HG02943 (cell line): ENCODE results near the gene PEX10.

Experiments used
- ATAC-seq: cut with Tn5 transposase; IDR thresholded peaks from one replicate; pipeline ENCODE4 v1.9.1; 2021; ENCODE audit warnings: mild to moderate bottlenecking, low read depth, moderate library complexity; ENCODE audit not compliant: unreplicated experiment

PEX10 gene

DNA sequence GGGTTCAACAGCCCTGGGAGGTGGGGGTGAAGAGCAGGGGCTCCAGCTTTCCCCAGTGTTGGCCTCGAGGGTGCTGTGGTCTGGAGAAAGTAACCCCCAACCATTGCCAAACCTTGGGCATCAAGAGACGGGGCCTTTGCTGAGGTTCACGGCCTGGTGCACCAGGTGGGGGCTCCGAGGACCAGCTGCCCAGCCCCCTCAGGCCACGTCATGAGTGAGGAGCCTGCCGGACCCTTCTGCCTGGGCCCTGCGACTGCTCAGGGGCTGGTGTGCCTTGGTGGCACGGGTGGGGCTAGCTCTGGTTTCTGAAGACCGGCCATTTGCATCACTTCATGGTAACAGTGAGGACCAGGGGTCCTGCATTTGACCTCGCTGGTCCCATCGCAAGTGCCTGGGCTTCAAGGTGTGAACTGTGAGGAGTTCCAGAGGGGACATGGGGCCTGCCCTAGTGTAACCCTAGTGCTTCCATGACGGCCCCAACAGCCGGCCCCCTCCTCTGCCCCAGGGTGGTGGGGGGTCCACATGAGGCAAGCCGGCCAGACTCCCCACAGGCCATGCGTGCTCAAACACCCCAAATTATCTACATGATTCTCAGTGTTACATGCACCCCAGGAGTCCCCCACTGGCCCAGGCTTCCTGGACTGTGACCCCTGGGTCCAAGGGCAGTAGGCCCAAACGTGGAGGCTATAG is 34.5 kb downstream of the PEX10 start:
- no peak for ATAC-seq

DNA sequence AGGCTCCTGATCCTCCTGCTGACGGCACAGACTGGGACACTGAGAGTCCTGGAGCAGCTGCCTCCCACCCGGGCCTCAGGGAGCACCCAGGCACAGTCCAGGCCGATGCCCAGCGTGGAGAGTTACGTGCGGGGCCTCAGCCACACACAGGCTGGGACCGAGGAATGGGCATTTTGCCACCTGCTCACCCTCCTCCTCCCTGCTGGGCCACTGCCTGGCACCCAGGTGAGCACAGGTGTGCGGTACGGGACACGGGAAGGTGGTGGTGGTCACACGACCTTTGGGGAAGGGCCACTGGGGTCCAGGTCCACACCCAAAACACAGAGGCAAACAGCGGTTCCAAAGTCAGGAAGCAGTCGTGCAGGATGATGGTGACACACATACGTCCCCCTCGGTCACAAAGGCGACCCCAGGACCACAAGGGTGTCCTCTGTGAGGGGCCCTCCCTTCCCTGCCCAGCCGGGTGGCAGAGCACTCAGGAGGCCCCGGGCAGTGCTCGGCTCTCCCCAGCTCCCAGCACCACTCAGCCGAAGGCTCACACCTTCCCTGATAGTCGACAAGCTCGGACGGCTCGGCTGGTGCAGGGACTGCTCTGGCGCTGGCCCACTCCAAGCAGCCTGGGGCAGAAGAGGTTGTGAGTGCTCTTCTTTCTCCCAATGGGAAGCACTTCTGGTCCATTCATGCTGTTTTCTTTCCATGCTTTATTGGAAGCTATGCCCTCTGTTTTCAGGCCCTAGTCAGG is 35.3 kb downstream of the PEX10 start:
- no peak for ATAC-seq

DNA sequence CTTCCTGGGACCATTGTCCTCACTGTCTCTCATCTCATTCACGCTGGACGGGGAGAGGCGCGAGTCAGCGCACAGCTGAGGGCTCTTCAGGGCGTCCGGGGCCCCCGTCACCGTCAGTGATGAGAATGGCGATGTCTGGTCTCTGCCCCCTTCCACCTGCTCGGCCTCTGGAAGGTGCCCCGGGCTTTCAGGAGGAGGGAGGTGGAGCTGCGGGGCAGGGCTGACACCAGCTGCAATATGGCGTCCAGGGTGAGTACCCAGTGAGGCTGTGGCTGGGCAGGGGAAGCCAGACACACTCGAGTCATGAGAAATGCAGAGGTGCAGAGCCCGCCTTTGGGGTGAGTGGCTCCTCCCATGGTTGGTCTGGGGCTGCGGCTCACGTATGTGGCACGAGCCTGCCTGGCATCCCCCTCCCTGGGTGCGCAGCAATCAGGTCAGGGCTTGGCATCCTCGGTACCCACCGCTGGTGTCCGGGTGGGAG is 36.1 kb downstream of the PEX10 start:
- ATAC-seq = no peak

DNA sequence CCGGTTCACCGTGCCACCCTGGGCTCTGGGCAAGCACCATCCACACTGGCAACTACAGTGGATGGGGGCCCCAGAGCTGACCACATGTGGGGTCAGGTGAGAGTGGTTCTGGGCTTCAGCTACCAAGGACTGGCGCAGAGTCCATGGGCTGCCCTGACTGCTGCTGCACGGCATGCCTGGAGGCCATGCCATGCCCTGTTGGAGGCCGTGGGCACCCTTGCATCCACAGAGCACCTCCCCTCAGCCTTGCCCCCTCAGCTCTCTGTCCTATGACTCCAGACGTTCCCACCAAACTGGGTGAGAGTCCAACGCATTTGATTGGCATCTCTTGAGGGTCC is 36.5 kb downstream of the PEX10 start:
- ATAC-seq = no peak

DNA sequence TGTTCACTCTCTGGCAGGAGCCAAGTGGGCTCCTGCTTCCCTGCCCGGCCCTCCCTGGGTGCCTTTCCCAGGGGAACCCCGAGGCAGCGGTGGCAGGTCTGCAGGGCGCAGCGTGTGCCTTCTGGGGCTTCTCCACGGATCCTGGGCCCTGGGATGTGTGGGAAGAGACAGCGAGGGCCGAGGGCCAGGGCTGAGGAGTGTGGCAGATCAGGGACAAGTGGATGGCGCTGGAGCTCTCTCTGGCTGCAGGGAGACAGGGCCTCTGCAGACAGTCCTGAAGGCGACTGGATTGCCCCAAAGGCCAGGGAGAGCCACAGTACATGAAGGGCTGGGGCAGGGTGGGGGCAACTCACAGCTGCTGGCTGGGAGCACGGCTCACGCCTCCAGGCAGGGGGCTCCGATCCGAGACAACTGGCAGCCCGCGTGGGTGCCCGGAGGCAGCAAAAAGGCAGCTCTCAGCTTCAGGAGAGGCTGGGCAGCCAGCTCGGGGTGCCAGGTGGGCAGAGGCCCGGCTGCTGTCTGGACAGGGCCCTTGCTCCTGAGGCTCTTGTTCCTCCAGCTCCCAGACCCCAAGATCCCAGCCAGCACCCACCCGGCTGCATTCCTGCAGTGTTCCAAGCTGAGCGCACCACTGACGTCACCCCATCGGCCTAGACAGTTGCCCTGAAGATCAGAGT is 37.0 kb downstream of the PEX10 start:
- no peak for ATAC-seq

DNA sequence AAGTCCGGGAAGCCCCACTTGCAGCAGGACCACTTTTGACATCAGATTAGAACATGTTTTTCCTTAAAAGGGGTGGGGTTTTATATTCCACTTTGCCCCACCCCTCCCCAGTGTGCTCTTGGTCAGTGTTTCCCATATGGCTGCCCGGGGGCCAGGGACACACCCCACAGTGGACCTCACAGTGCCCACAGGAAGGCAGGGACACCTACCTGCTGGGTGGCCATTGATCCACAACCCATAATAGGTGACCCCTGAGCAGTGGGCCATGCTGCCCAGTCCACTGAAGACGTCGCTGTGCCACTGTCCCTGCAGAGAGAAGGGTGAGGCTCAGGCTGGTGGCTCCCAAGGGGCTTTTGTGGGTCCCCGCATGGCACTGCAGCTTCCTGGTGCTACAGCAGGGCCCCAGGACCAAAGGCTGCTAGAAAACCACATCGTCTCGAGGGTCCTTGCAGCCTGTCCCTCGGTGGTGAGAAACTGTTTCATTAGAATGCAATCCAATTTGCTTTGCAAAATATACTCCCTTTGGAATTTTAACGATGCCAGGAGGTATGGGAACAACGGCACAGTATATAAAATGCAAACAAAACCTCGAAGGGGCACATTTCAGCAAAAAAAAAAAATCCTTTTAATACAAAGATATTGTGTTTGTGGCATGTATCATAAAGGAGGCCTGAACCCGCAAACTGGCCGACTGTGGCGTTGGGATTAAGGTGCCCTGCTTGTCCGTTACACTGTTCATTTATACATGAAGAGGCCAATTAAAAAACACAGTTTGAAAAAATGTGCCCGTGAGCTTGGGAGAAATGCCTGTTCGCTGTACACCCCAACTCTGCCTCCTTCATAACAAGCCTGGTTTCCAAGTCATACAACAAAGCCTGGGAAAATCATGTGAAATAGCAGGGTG is 37.9 kb downstream of the PEX10 start:
- ATAC-seq = no peak

DNA sequence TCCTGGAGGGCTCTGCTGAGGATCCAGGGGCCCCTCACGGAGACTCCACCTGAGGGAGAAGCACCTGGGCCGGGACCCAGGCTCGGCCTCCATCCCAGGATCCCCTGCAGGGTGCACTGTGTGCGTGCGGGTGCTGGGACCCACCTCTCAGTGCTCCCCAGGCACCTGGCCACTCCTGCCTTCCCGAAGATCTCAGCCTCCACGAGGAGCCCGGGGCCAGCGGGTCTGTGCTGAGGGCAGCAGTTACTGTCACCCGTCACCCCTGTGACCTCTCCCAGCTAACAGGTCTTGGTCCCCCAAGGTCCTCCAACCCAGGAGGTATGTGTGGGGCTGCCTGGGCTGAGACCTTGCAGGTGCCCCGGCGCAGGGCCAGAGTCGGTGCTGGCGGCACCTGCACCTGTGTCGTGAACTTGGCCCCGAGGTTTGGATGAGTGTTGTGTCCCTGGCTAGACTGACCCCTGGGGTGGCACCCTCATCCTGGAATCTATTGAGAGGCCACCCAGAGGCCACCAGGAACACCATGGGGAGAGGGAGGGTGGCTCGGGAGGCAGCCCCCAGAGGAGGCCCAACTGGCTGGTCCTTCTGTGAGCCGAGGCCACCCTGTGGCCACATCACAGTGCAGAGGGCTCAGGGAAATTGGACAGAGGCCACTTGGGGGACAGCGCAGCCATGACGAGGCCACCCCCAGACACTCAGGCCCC is 38.7 kb downstream of the PEX10 start:
- no peak for ATAC-seq

DNA sequence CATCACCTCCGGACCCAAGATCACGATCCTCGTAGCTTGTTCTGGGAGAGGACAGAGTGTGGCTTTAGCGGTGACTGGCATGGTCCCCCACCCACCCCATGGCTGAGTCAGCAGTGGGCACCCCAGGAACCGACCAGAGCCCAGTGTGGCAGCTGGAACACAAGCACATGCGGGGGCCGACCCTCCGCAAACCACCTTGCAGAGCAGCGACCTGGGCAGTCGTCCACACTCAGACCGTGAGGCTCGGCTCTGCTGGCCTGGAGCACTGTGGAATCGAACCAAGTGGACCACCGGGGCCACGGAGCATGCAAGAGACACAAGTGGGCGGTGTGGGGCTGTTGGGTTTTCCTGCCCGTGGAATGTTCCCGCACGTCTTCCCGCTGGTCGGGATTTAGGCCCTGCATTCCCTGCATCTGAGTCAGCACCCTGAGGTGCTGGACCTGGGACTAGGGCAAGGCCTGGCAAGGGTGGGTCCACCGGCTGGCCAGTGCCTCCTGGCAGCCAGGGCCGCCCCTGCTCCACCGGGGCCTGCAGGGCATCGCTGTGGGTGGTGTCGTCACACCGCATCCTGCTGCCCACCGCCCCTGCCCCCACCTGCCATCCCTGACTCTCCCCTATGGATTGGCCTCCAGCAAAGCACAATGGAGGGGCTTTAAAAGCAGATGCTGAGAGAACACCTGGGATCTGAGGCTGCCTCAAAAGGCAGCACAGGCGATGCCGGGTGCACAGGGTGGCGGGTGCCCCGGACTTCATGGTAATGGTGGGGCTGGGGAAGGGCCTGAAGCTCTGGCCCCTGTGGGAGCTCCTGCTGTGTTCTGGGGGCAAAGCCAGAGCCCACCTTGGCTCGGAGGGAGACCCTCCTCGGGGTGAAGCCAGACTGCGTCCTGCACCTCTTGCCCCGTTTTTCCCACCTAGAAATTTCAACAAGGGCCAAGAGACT is 39.5 kb downstream of the PEX10 start:
- no peak for ATAC-seq

DNA sequence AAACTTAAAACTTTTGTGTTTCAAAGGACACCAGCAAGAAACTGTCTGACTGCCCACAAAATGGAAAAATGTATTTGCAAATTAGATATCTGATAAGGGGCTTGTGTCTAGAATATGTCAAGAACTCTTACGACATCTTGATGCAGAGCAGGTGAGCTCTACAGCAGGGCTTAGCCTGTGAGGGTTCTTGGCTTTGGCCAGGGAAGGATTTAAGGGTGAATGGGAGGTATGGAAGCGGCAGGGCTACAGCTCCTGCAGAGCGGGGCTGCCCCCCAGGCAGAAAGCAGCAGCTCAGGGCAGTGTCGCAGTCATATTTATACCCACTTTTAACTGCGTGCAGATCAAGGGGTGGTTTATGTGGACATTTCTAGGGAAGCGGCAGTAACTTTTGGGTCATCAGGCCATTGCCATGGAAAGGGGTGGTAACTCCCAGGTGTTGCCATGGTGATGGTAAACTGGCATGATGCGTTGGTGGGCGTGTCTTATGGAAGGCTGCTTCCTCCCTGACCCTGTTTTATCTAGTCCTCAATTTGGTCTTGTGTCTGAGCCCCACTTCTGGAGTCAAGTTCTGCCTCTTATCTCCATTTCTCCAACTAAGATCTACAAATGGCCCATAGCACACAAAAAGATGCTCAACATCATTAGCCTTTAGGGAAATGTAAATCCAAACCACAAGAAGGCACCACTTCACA is 44.2 kb downstream of the PEX10 start:
- ATAC-seq = no peak

DNA sequence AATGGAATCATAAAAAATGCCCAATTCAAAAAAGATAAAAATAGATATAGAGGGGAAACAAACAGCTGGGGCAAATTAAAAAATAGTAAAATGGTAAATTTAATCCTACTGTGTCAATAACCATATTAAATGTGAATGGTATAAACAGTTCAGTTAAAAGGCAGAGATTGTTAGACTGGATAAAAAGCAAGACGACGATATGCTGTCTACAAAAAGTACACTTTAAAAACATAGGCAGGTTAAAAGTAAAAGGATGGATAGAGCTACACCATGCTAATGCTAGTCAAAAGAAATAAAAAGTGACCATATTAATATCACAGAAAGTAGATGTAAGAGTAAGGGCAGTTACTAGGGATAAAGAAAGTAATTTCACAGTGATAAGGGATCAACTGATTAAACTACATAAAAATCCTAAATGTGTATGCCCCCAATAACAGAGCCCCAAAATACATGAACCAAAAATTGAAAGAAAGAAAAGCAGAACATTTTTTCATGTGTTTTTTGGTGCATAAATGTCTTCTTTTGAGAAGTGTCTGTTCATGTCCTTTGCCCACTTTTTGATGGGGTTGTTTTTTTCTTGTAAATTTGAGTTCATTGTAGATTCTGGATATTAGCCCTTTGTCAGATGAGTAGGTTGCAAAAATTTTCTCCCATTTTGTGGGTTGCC is 48.4 kb downstream of the PEX10 start:
- ATAC-seq = no peak

DNA sequence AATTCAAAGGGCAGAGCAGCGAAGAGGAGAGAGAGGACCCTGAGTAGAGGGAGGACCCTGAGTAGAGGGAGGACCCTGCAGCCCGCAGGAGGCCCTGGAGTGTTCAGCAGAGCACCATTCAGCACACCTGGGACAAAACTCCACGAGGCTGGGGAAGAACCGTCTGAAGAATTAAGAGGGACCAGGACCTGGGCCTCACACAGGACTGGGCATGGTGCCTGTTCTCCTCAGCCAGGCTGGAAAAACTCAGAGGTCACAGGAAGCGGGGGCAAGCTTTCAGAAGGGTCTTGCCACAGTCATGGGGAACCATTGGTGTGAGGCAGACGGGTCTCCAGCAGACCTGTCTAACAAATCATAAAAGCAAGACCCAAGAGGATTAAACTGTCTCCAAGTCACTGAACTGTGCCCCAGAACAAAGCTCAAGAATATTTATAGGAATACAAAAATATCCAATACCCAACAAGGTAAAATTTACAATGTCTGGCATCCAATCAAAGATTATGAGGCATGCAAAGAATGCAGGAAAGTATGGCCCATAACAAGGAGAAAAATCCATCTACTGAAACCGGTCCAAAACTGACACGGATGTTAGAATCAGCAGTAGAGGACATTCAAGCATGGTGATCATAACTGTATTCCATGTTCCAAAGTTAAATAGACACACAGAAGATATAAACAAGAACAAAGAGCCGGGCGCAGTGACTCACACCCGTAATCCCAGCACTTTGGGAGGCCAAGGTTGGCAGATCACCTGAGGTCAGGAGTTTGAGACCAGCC is 51.6 kb downstream of the PEX10 start:
- no peak for ATAC-seq

DNA sequence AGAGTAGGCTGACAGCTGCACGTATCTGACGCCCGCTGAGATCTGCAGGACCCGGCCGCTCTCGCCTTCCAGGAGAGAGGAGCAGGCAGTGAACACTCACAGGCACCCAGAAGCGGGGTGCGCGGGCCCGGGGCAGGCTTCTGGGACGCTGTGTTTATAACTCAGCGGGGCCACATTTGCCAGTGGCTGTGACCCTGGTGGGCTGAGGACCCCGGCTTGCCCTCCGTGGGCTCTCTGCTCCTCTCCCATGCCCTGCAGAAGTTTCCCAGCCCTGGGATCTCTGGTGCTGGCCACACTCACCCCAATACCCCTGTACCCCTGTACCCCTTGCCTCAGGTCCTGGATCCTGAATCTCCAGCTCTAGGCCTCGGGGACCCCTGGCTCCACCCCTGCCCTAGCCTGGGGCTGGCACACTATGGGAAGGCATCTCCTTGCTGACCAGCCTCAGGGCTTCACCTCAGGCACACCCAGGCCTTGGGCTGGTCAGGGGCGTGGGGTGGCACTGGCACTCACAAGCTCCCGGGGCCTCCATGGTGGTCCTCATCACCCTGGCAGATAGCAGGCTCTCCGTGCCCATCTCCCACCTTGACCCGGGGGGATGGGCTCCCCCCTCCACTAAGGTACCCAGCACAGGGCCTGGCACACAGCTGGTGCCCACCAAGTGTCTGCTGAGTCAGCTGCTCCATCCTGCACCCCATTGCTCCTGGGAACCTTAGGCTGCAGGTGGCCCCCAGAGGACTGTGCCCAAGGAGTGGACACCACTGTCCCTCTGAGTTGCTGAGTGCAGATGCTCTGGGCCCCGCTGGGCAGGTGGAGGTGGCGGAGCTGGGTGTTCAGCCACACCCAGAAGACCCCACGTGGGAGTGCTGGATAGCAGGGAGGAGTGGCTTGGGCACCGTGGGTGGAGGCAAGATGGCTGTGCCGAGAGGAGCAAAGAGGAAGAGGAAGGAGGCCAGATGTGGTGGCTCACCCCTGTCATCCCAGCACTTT is 53.4 kb downstream of the PEX10 start:
- no peak for ATAC-seq

DNA sequence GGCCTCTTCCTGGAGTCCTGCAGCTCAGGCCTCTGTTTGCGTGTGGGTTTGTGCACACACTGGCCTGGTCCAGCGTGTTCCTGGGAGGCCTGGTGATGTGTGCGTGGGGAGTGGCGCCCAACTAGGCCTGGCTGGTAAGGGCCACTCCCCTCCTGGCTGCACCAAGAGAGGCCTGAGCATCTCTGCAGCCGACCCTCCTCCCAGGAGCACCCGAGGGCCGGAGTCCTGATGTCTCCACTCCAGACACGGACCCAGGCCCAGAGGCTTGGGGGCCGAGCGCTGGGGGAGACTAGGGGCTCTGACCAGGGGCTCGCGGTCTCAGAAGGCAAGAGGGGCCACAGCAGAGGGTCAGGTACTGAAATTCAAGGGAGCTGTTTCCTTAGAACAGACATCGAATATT is 54.3 kb downstream of the PEX10 start:
- no peak for ATAC-seq

DNA sequence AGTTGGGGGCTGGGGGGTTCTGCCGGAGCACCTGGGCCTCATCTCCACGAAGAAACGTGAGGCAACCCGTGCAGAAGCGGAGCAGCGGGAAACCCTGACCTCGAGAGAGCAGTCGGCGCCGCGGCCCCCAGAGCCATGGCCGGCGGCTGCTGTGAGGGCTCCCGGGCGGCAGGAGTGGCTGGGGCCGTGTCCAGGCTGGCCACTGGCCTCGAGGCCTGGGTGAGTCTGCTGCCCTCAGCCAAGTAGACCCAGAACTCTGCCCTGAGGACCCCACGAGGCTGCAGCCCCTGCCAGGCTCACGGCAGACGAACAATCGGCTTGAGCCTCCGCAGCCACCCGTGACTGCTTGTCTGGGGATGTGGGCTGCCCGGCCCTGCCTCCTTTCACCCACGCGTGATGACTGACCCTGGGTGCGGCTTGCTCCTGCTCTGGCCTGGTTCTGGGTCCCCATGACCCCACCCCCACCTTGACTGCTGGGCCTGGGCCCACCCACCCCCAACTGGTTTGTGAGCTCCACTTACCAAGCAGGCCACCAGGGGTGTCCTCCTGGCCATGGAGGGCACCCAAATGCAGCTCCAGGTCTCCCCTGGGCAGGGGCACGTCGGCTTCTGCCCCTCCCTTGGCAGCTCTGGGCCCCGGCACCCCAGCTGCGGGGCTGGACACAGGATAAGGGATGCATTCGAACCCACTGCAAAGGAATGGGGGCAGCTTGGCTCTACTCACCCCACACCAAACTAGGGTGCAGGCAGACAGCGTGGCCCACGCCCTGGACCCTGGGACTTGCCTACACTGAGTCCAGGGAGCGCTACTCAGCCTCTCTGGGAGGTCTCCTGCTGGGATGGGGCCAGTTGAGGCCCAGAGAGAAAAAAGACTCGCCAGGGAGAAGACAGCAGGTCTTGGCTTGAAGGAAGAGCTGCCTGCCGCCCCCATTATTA is 55.2 kb downstream of the PEX10 start:
- ATAC-seq = no peak

DNA sequence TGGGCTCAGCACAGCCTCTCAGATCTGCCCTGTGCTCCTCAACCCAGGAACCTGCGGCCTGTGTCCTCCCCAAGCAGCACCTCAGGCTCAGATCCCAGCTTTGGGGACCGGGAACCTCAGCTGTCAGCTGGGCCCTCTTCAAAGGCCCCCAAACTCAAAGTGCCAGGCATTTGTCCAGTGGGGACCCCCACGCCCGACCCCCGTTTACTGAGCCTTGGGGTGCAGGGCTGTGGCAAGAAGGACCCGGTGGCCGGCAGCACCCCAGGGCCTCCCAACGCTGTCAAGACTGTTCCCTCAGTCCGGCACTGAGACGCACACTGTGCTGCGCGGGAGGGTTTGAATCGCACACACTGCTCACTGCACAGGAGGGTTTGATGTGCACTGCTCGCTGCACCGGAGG is 56.0 kb downstream of the PEX10 start:
- no peak for ATAC-seq
